Neural progenitor cell (in vitro differentiated cells): ENCODE results near the gene SSTR3.

Experiments used
- EZH2phosphoT487 ChIP-seq: fragments of 200-600 bp; sonication (generic); IDR thresholded peaks from 2 replicates; pipeline ENCODE4 v1.6.1; 2017; ENCODE audit warnings: antibody characterized with exemption
- TF ChIP-seq, protein P1 (sequence below): fragments of 200-600 bp; sonication (generic); IDR thresholded peaks from 2 replicates; pipeline ENCODE4 v1.5.1; 2017; ENCODE audit warnings: antibody characterized with exemption, mild to moderate bottlenecking

DNA sequence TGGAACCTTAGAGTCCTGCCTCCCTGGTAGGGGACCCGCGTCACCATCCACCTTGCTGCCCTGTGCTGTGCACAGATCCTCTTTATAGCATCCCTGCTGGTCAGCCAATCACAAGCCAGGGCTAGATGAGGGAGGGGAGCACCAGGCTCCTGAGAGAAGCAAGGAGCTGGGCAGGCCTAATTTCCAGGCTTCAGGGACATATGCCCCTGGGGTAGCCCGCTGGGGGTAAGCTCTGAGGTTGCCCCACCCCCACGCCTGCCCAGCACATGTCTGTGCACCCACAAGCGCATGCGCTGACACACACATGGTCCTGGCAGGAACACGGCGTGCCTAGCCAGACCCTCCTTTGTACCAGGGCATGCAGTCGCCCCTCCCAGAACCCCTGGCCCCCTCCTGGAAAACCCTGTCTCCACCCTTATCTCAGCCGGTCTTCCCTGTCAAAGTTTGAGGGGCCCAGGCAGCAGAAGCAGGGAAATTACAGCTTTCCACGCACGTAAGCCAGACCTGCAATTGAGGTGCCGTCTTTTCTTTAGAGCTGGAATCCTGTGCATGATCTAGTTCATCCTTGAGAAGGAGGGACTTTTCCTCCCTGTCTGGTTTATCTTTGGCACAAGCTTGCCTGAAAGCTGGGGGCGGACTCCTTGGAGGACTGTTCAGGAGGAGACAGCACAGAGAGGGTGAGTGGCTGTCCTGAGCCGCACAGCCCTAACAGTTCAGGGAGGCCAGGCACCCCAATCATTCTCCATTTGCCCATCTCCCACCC is 2.1 kb downstream of the SSTR3 start:
- TF ChIP-seq, protein P1, sequence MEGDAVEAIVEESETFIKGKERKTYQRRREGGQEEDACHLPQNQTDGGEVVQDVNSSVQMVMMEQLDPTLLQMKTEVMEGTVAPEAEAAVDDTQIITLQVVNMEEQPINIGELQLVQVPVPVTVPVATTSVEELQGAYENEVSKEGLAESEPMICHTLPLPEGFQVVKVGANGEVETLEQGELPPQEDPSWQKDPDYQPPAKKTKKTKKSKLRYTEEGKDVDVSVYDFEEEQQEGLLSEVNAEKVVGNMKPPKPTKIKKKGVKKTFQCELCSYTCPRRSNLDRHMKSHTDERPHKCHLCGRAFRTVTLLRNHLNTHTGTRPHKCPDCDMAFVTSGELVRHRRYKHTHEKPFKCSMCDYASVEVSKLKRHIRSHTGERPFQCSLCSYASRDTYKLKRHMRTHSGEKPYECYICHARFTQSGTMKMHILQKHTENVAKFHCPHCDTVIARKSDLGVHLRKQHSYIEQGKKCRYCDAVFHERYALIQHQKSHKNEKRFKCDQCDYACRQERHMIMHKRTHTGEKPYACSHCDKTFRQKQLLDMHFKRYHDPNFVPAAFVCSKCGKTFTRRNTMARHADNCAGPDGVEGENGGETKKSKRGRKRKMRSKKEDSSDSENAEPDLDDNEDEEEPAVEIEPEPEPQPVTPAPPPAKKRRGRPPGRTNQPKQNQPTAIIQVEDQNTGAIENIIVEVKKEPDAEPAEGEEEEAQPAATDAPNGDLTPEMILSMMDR = no peak
- TF ChIP-seq EZH2phosphoT487 = no peak
